CD8-positive, alpha-beta memory T cell (primary cell): ENCODE data around the gene IFNA5. TPM values are rescaled to one million over a fixed set of nuclear protein-coding genes. Genes with fewer than 3 reads are reported as not detected.

Experiments
- CTCF ChIA-PET: fragments of 350-600 bp; sonication (Branson Sonifier 250); formaldehyde crosslinking; loops from one replicate; lab custom pipeline; 2021; ENCODE audit warnings: antibody characterized with exemption; lab: Charles Lee
- POLR2A ChIA-PET: fragments of 350-600 bp; sonication (Branson Sonifier 250); formaldehyde crosslinking; loops from one replicate; lab custom pipeline; 2021; ENCODE audit warnings: antibody characterized with exemption; lab: Charles Lee
- DNase-seq, 5 donors: peaks; one replicate each; pipeline versions ENCODE4 v3.0.0 to v3.0.0-alpha.2; 2020 to 2022; ENCODE audit warnings: mixed read lengths in 1 of 5
- H3K27ac ChIP-seq: one replicate; pipeline ENCODE4 v1.7.0; 2013; ENCODE audit warnings: low read depth, mild to moderate bottlenecking, low read length, moderate library complexity
- H3K27me3 ChIP-seq: 2 replicates; pipeline ENCODE4 v1.7.0; 2013; ENCODE audit warnings: low read length, mild to moderate bottlenecking; ENCODE audit not compliant: insufficient read depth, poor library complexity, severe bottlenecking
- H3K36me3 ChIP-seq: 2 replicates; pipeline ENCODE4 v1.7.0; 2013; ENCODE audit warnings: mild to moderate bottlenecking, low read length, moderate library complexity; ENCODE audit not compliant: insufficient read depth
- H3K4me1 ChIP-seq: 2 replicates; pipeline ENCODE4 v1.7.0; 2013; ENCODE audit warnings: mild to moderate bottlenecking, low read length, moderate library complexity; ENCODE audit not compliant: insufficient read depth
- H3K4me3 ChIP-seq: 2 replicates; pipeline ENCODE4 v1.7.0; 2013; ENCODE audit warnings: mild to moderate bottlenecking, low read length
- H3K9me3 ChIP-seq: 2 replicates; pipeline ENCODE4 v1.7.0; 2013; ENCODE audit warnings: mild to moderate bottlenecking, low read length
- H3K27ac Mint-ChIP-seq, 8 donors: one replicate each; pipeline ENCODE4 v1.8.0; 2020 to 2021; ENCODE audit warnings: mixed read lengths in 8 of 8, mild to moderate bottlenecking in 6 of 8, inconsistent platforms in 3 of 8, moderate library complexity in 3 of 8
- H3K27me3 Mint-ChIP-seq, 2 donors: one replicate each; pipeline ENCODE4 v1.8.0; 2020 to 2021; ENCODE audit warnings: mixed read lengths in 2 of 2, mild to moderate bottlenecking in 1 of 2, moderate library complexity in 1 of 2
- H3K36me3 Mint-ChIP-seq, 3 donors: one replicate each; pipeline ENCODE4 v1.8.0; 2020 to 2021; ENCODE audit warnings: mixed read lengths in 3 of 3, inconsistent platforms in 1 of 3, mild to moderate bottlenecking in 1 of 3
- H3K4me1 Mint-ChIP-seq, 3 donors: one replicate each; pipeline ENCODE4 v1.8.0; 2020 to 2021; ENCODE audit warnings: mixed read lengths in 3 of 3, inconsistent platforms in 1 of 3, mild to moderate bottlenecking in 1 of 3
- H3K4me3 Mint-ChIP-seq, 7 donors: one replicate each; pipeline ENCODE4 v1.8.0; 2020 to 2021; ENCODE audit warnings: mixed read lengths in 7 of 7, mild to moderate bottlenecking in 6 of 7, moderate library complexity in 4 of 7, inconsistent platforms in 2 of 7
- H3K9me3 Mint-ChIP-seq, 5 donors: one replicate each; pipeline ENCODE4 v1.8.0; 2020 to 2022; ENCODE audit warnings: mixed read lengths in 5 of 5, mild to moderate bottlenecking in 3 of 5, moderate library complexity in 2 of 5, inconsistent platforms in 1 of 5
- polyA plus RNA-seq: library from polyadenylated mRNA; unstranded; fragments of 300-500 nt; fragmentation: Illumina TruSeq; gene quantifications from one replicate; pipeline ENCODE4 v1.2.3, GENCODE V29; 2021
- total RNA-seq, 2 experiments: library from RNA; stranded (reverse); gene quantifications; one replicate each; pipeline ENCODE4 v1.2.3, GENCODE V29; 2021

Gene IFNA5
- total and polyA plus RNA-seq, 3 experiments from 2014 or later, result not detected

GRCh38 chr9:21287280-21287679, 17.8 kb downstream of the IFNA5 start:
- POLR2A ChIA-PET, result no interaction called here
- peaks cover 5% of the 10 kb centered on the region for H3K27me3 ChIP-seq
- H3K27ac ChIP-seq, result no peak overlapping the region
- Mint-ChIP-seq H3K4me3 (no peak overlapping the region), H3K36me3 (peaks cover 0 to 2% (median 0%) of the 10 kb centered on the region in 3 donors), H3K27me3 (peaks cover 10 to 45% of the 10 kb centered on the region in 2 donors), H3K4me1 (no peaks in the 10 kb centered on the region), H3K9me3 (peaks cover 0 to 2% (median 0%) of the 10 kb centered on the region in 5 donors), H3K27ac (no peak overlapping the region)
- H3K4me1 ChIP-seq, result no peaks in the 10 kb centered on the region
- no peaks in the 10 kb centered on the region for H3K9me3 ChIP-seq
- CTCF ChIA-PET, result no interaction called here
- H3K4me3 ChIP-seq, result no peak overlapping the region
- H3K36me3 ChIP-seq, result no peaks in the 10 kb centered on the region
- DNase-seq, result no peak

- Histone ChIP-seq H3K27ac (no peak overlapping the region), H3K9me3 (no peaks in the 10 kb centered on the region), H3K36me3 (no peaks in the 10 kb centered on the region), H3K4me1 (no peaks in the 10 kb centered on the region), H3K4me3 (no peak overlapping the region), H3K27me3 (peaks cover 5% of the 10 kb centered on the region)
- Mint-ChIP-seq H3K27me3 (peaks cover 10 to 40% of the 10 kb centered on the region in 2 donors), H3K4me3 (no peak overlapping the region), H3K36me3 (peaks cover 0 to 2% (median 0%) of the 10 kb centered on the region in 3 donors), H3K27ac (no peak overlapping the region), H3K4me1 (no peaks in the 10 kb centered on the region), H3K9me3 (peaks cover 0 to 2% (median 0%) of the 10 kb centered on the region in 5 donors)
- no peak for DNase-seq
- ChIA-PET POLR2A (no interaction called here), CTCF (no interaction called here)
These were observed 18.5 kb downstream of the IFNA5 start for GRCh38 chr9:21286659-21287058.

- Histone ChIP-seq H3K27ac (no peak overlapping the region), H3K9me3 (no peaks in the 10 kb centered on the region), H3K4me1 (no peaks in the 10 kb centered on the region), H3K27me3 (peaks cover 5% of the 10 kb centered on the region), H3K4me3 (no peak overlapping the region), H3K36me3 (no peaks in the 10 kb centered on the region)
- ChIA-PET CTCF (no interaction called here), POLR2A (no interaction called here)
- DNase-seq, result no peak
- H3K27ac Mint-ChIP-seq, result no peak overlapping the region
- peaks cover 10 to 44% of the 10 kb centered on the region in 2 donors for H3K27me3 Mint-ChIP-seq
- no peak overlapping the region for H3K4me3 Mint-ChIP-seq
- H3K9me3 Mint-ChIP-seq, result peaks cover 0 to 2% (median 0%) of the 10 kb centered on the region in 5 donors
- peaks cover 0 to 2% (median 0%) of the 10 kb centered on the region in 3 donors for H3K36me3 Mint-ChIP-seq
- no peaks in the 10 kb centered on the region for H3K4me1 Mint-ChIP-seq
These were observed 19.0 kb downstream of the IFNA5 start for GRCh38 chr9:21286099-21286498.

GRCh38 chr9:21281275-21281674, 23.8 kb downstream of the IFNA5 start:
- no peak overlapping the region for H3K27ac ChIP-seq
- H3K27me3 ChIP-seq, result peaks cover 4% of the 10 kb centered on the region
- no peak for DNase-seq
- no peaks in the 10 kb centered on the region for H3K36me3 Mint-ChIP-seq
- H3K36me3 ChIP-seq, result no peaks in the 10 kb centered on the region
- H3K4me1 ChIP-seq, result no peaks in the 10 kb centered on the region
- no peaks in the 10 kb centered on the region for H3K9me3 Mint-ChIP-seq
- H3K27me3 Mint-ChIP-seq, result peaks cover 7 to 54% of the 10 kb centered on the region in 2 donors
- CTCF ChIA-PET, result no interaction called here
- H3K4me1 Mint-ChIP-seq, result no peaks in the 10 kb centered on the region
- H3K9me3 ChIP-seq, result no peaks in the 10 kb centered on the region
- no peak overlapping the region for H3K27ac Mint-ChIP-seq
- POLR2A ChIA-PET, result no interaction called here
- no peak overlapping the region for H3K4me3 Mint-ChIP-seq
- no peak overlapping the region for H3K4me3 ChIP-seq

GRCh38 chr9:21268347-21268657, 36.8 kb downstream of the IFNA5 start:
- CTCF ChIA-PET, result no interaction called here
- Mint-ChIP-seq H3K9me3 (peaks cover 0 to 12% (median 3%) of the 10 kb centered on the region in 5 donors), H3K4me3 (no peak overlapping the region)

GRCh38 chr9:21267485-21268346, 37.4 kb downstream of the IFNA5 start:
- peaks cover 0 to 8% (median 3%) of the 10 kb centered on the region in 5 donors for H3K9me3 Mint-ChIP-seq
- no peak for DNase-seq
- no peak overlapping the region for H3K4me3 Mint-ChIP-seq
- CTCF ChIA-PET, result no interaction called here
- H3K36me3 ChIP-seq, result no peaks in the 10 kb centered on the region
- peaks cover 0 to 4% (median 3%) of the 10 kb centered on the region in 3 donors for H3K4me1 Mint-ChIP-seq
- H3K4me3 ChIP-seq, result no peak overlapping the region
- H3K36me3 Mint-ChIP-seq, result no peaks in the 10 kb centered on the region
- peak overlapping the region in 2 of 8 donors; percentile 13 to 29 for H3K27ac Mint-ChIP-seq
- H3K27me3 ChIP-seq, result no peaks in the 10 kb centered on the region
- no peaks in the 10 kb centered on the region for H3K9me3 ChIP-seq
- no peak overlapping the region for H3K27ac ChIP-seq
- peaks cover 20 to 31% of the 10 kb centered on the region in 2 donors for H3K27me3 Mint-ChIP-seq
- H3K4me1 ChIP-seq, result no peaks in the 10 kb centered on the region
- POLR2A ChIA-PET, result no interaction called here

More at GRCh38 chr9:21268347-21268657, 36.8 kb downstream of the IFNA5 start:
- H3K27ac Mint-ChIP-seq, result no peak overlapping the region
- Histone ChIP-seq H3K9me3 (no peaks in the 10 kb centered on the region), H3K27me3 (no peaks in the 10 kb centered on the region), H3K4me3 (no peak overlapping the region), H3K36me3 (no peaks in the 10 kb centered on the region), H3K4me1 (no peaks in the 10 kb centered on the region), H3K27ac (no peak overlapping the region)
- no peak for DNase-seq
- POLR2A ChIA-PET, result no interaction called here
- H3K4me1 Mint-ChIP-seq, result peaks cover 0 to 4% (median 3%) of the 10 kb centered on the region in 3 donors
- no peaks in the 10 kb centered on the region for H3K36me3 Mint-ChIP-seq
- H3K27me3 Mint-ChIP-seq, result peaks cover 19 to 37% of the 10 kb centered on the region in 2 donors

- no peak overlapping the region for H3K27ac ChIP-seq
- H3K4me1 ChIP-seq, result no peaks in the 10 kb centered on the region
- POLR2A ChIA-PET, result no interaction called here
- no peak for DNase-seq
- Mint-ChIP-seq H3K36me3 (no peaks in the 10 kb centered on the region), H3K4me3 (no peak overlapping the region), H3K9me3 (peaks cover 0 to 3% (median 2%) of the 10 kb centered on the region in 5 donors), H3K27ac (no peak overlapping the region), H3K27me3 (peaks cover 17 to 26% of the 10 kb centered on the region in 2 donors), H3K4me1 (peaks cover 0 to 4% (median 3%) of the 10 kb centered on the region in 3 donors)
- no peak overlapping the region for H3K4me3 ChIP-seq
- CTCF ChIA-PET, result no interaction called here
- no peaks in the 10 kb centered on the region for H3K27me3 ChIP-seq
- no peaks in the 10 kb centered on the region for H3K9me3 ChIP-seq
- H3K36me3 ChIP-seq, result no peaks in the 10 kb centered on the region
These were observed 38.2 kb downstream of the IFNA5 start for GRCh38 chr9:21266733-21267484.
